Measurements from ENCODE around the gene VCX2. TPM values are rescaled to one million over a fixed set of nuclear protein-coding genes. Genes with fewer than 3 reads are reported as not detected.
A peak's percentile ranks its signal among the peaks of the same experiment; 100 is the strongest.
"Not testable (repeated sequence)": the region's sequence is repeated elsewhere in the genome, so short reads cannot be mapped to it uniquely, and the experiment has no call there.

The VCX2 gene
- total RNA-seq (not detected), polyA plus RNA-seq (not detected)
- long read RNA-seq, donor 1 = 0 reads
- long read RNA-seq, donor 2 = 0 reads
- long read RNA-seq, donor 3 = 0 reads

DNA sequence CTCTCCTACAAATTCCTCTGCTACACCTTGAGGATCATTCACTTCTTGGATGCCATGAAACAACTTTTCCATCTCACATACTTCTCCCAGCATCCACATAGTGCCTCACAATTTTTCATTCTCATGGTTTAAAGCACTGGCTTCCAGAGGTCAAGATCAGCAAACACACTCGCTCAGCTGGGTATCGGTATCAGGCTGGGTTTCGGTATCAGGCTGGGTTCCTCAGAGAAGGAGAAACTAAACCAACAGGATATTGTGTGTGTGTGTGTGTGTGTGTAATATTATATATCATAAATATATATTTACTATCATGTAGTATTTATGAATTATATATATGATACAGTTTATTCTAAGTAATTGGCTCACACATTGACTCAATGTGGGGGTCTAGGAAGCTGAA lies at the start of gene VCX2:
VCX2 (minus strand) TSS at position 99 of the 400 bp plus-strand sequence. CDS start 624 bp downstream, outside the sequence.
- not testable (repeated sequence) for H3K27me3 ChIP-seq, ATAC-seq, H3K4me3 ChIP-seq, H3K27ac ChIP-seq, H3K36me3 ChIP-seq, DNase-seq, H3K4me1 ChIP-seq, H3K9me3 ChIP-seq
- intact Hi-C loops (cut with DNase I) = loop anchor here in 1 of 10 donors (10.0 kb wide), 1 partner anchor 564 kb away; the partner anchor contains the start of gene ANOS1
- 80 to 100% methylated on average over 3 of the region's 3 CpGs for WGBS, 2 donors

DNA sequence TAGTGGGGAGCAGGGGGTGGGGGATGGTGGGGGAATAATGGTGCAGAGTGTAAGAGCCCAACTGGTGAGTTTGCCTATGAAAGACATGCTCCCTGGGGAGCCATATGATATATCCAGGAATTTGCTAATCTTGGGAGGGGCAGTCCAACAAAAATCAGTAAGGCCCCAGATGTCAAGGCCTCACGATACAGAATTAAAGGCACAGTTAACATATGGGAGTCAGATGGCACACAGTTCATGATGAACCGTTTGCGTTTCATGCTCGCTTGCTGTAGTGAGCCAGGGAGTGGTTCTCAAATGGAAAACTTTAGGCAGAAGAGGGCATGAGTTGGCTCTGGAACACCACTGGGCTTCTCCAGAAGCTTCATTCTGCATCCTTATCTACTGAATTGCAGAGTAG lies 33.9 kb upstream of the VCX2 start:
- 88 to 89% methylated on average over 4 of the region's 4 CpGs for WGBS, 2 donors
- intact Hi-C loops (cut with DNase I) = no loop called here

DNA sequence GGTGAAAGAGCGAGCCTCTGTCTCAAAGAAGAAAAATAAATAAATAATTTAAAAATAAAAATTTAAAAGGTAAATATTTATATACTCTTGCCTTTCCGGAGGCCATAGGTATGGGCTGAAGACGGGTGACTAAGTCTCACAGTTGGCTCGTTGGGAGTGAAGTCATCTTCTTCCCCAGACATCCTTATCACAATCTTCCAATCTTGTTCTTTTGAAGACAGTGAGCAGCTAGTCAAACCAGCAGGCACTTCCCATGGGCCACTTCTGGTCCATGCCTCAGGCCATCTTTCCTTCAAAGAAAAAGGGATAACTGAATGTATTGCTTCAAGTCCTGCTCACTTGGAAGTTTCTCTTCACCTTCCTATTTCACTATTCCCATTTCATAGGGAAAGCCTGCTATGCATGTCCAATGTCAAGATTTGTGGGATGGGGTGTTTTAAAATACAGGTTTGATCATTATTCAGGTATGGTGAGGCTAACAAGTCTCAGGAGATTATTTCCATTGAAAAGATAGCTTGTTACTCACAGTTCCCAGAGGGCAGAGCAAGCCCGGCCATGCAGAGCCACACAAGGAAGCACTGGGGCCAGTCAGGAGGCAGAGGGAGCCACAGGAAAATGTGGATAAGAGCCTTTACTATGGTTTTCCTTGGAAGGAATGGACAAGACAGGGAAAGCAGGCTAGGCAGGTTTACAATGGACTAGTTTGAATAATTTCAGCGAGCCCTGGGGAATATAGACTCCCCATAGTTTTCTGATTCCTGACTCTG lies 33.3 kb upstream of the VCX2 start:
- Histone ChIP-seq H3K9me3 (peaks cover 0 to 2% (median 0%) of the 10 kb centered on the region in 11 donors), H3K27ac (no peak overlapping the region), H3K36me3 (no peaks in the 10 kb centered on the region), H3K4me1 (no peaks in the 10 kb centered on the region), H3K27me3 (no peaks in the 10 kb centered on the region), H3K4me3 (no peak overlapping the region)
- no peak for ATAC-seq
- 91% methylated on average over 6 of the region's 6 CpGs for WGBS, 2 donors
- no peak for DNase-seq
- intact Hi-C loops (cut with DNase I) = no loop called here
- TF ChIP-seq, protein P1, sequence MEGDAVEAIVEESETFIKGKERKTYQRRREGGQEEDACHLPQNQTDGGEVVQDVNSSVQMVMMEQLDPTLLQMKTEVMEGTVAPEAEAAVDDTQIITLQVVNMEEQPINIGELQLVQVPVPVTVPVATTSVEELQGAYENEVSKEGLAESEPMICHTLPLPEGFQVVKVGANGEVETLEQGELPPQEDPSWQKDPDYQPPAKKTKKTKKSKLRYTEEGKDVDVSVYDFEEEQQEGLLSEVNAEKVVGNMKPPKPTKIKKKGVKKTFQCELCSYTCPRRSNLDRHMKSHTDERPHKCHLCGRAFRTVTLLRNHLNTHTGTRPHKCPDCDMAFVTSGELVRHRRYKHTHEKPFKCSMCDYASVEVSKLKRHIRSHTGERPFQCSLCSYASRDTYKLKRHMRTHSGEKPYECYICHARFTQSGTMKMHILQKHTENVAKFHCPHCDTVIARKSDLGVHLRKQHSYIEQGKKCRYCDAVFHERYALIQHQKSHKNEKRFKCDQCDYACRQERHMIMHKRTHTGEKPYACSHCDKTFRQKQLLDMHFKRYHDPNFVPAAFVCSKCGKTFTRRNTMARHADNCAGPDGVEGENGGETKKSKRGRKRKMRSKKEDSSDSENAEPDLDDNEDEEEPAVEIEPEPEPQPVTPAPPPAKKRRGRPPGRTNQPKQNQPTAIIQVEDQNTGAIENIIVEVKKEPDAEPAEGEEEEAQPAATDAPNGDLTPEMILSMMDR (IDR thresholded peaks at IDR 0.05) = no peak

More for the DNA sequence above, 33.9 kb upstream of the VCX2 start:
- TF ChIP-seq, protein P1 (IDR thresholded peaks at IDR 0.05) = no peak
- Histone ChIP-seq H3K4me1 (no peaks in the 10 kb centered on the region), H3K4me3 (no peak overlapping the region), H3K27ac (no peak overlapping the region), H3K36me3 (no peaks in the 10 kb centered on the region), H3K9me3 (peaks cover 0 to 4% (median 0%) of the 10 kb centered on the region in 11 donors), H3K27me3 (no peaks in the 10 kb centered on the region)
- ATAC-seq = no peak
- no peak for DNase-seq

DNA sequence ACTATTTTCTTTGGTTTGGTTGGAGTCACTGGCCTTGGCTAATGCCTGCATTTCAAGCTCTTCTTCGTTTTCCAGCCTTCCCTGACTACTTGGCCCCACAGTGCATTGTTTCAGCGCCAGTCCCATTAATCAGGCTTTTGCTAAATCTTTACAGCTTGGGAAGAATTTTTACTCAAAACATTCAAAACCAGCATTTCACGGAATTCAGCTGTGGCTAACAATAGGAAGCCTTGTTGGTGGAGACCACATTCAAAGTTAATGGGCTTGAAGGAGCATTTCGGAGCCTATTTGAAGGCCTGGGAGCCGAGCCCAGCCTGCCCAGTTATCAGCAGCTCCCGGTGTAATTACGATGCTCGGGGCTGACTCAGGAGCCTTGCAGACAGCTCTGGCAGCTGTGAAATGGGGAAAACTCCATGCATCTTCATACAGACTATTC lies 30.8 kb upstream of the VCX2 start:
- Histone ChIP-seq H3K4me1 (no peaks in the 10 kb centered on the region), H3K27me3 (no peaks in the 10 kb centered on the region), H3K36me3 (no peaks in the 10 kb centered on the region), H3K9me3 (peaks cover 0 to under 1% (median 0%) of the 10 kb centered on the region in 11 donors), H3K4me3 (no peak overlapping the region), H3K27ac (no peak overlapping the region)
- peak; percentile 9 to 10 for DNase-seq
- WGBS, 2 donors = 29 to 36% methylated on average over 8 of the region's 8 CpGs
- peak in 6 of 8 donors; percentile 33 to 69 (median 52) for ATAC-seq
- intact Hi-C loops (cut with DNase I) = no loop called here
- TF ChIP-seq, protein P1 (IDR thresholded peaks at IDR 0.05) = no peak

DNA sequence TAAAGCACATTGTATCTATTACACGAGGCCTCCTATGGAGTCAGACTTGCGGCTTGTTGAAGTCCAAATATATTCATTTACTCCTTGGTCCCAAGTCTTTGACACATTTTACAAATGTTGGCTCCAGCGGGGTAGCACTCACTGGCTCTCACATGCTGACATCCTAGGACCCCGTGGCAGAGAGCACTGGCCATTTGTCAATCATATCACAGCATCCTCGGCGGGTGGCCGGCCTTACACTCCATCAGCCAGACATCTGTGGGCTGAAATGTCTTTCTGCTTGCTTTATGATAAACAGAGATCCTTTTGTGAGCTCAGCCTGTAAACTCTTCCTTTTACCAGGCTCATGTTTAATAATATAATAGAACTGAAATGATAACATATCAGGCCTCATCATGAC lies 25.7 kb upstream of the VCX2 start:
- DNase-seq = no peak
- Histone ChIP-seq H3K9me3 (peaks cover 0 to 5% (median 0%) of the 10 kb centered on the region in 11 donors), H3K27ac (no peak overlapping the region), H3K4me3 (no peak overlapping the region), H3K4me1 (no peaks in the 10 kb centered on the region), H3K27me3 (no peaks in the 10 kb centered on the region), H3K36me3 (no peaks in the 10 kb centered on the region)
- 81 to 82% methylated on average over 7 of the region's 7 CpGs for WGBS, 2 donors
- TF ChIP-seq, protein P1 (IDR thresholded peaks at IDR 0.05) = no peak
- ATAC-seq = no peak
- intact Hi-C loops (cut with DNase I) = no loop called here

Data from heart right ventricle (tissue), 16 donors.